Vagina (tissue), 2 donors: Measurements from ENCODE around the gene GOSR2. TPM values are rescaled to one million over a fixed set of nuclear protein-coding genes. Genes with fewer than 3 reads are reported as not detected.

ENCODE experiments used
- DNase-seq, 2 donors: peaks; one replicate each; pipeline ENCODE4 v3.0.0-alpha.2; 2017; ENCODE audit errors: extremely low spot score in 2 of 2
- H3K27ac ChIP-seq: fragments of 200-600 bp; sonication (generic); one replicate; pipeline ENCODE4 v1.5.1; 2019
- H3K27me3 ChIP-seq: fragments of 200-600 bp; sonication (generic); one replicate; pipeline ENCODE4 v1.5.1; 2019
- H3K36me3 ChIP-seq, 2 donors: fragments of 200-600 bp; sonication (generic); one replicate each; pipeline ENCODE4 v1.5.1; 2017 to 2019
- H3K4me1 ChIP-seq: fragments of 200-600 bp; sonication (generic); one replicate; pipeline ENCODE4 v1.5.1; 2019
- H3K4me3 ChIP-seq, 2 donors: fragments of 200-600 bp; sonication (generic); 1 replicate in 1 of 2; 2 replicates in 1 of 2; pipeline ENCODE4 v1.5.1; 2016 to 2019
- H3K9me3 ChIP-seq: fragments of 200-600 bp; sonication (generic); one replicate; pipeline ENCODE4 v1.5.1; 2019
- CTCF ChIP-seq, 3 experiments: fragments of 450-650 bp in 2 of 3; fragments of 200-600 bp in 1 of 3; sonication (generic) in 1 of 3; IDR thresholded peaks; one replicate each; pipeline ENCODE4 v1.5.1; 2017 to 2019; ENCODE audit warnings: antibody characterized with exemption in 3 of 3, mild to moderate bottlenecking in 2 of 3, moderate library complexity in 2 of 3
- POLR2A ChIP-seq, 2 donors: fragments of 450-650 bp; IDR thresholded peaks; one replicate each; pipeline ENCODE4 v1.6.1; 2017; ENCODE audit warnings: antibody characterized with exemption in 2 of 2, mild to moderate bottlenecking in 2 of 2, moderate library complexity in 2 of 2
- POLR2AphosphoS5 ChIP-seq, 2 donors: sonication (generic); formaldehyde crosslinking; IDR thresholded peaks; one replicate each; pipeline ENCODE4 v1.9.0; 2017; ENCODE audit warnings: antibody characterized with exemption in 2 of 2, mild to moderate bottlenecking in 2 of 2, low read depth in 1 of 2; ENCODE audit not compliant: insufficient read depth in 1 of 2
- intact Hi-C: fragments of 100-400 bp; cut with DNase I; formaldehyde crosslinking; loops from one replicate; pipeline ENCODE4 v1.15.1; 2023
- total RNA-seq: library from RNA; depleted of rRNA; stranded (reverse); fragments of >200 nt; gene quantifications from one replicate; pipeline ENCODE4 v1.2.3, GENCODE V29; 2016

Gene GOSR2
- total RNA-seq, 1 donor from 2014 or later, result 48.1 TPM

- no peak for DNase-seq
- no peaks in the 10 kb centered on the region for H3K36me3 ChIP-seq
- intact Hi-C loops, result no loop called here
- no peaks in the 10 kb centered on the region for H3K4me1 ChIP-seq
- no peak overlapping the region for H3K27ac ChIP-seq
- no peak for TF ChIP-seq POLR2AphosphoS5 (IDR thresholded peaks at IDR 0.05; ENCODE audit: insufficient read depth in 1 of 2, low read depth in 1 of 2)
- no peak for TF ChIP-seq CTCF (IDR thresholded peaks at IDR 0.05)
- no peak for TF ChIP-seq POLR2A (IDR thresholded peaks at IDR 0.05)
- no peaks in the 10 kb centered on the region for H3K27me3 ChIP-seq
- H3K9me3 ChIP-seq, result no peaks in the 10 kb centered on the region
- H3K4me3 ChIP-seq, result no peak overlapping the region
Observed at GRCh38 chr17:46876353-46876887, 46.5 kb upstream of the GOSR2 start.

GRCh38 chr17:46876926-46877325 lies 46.0 kb upstream of the GOSR2 start:
- intact Hi-C loops, result no loop called here
- H3K27ac ChIP-seq, result no peak overlapping the region
- no peaks in the 10 kb centered on the region for H3K9me3 ChIP-seq
- no peak overlapping the region for H3K4me3 ChIP-seq
- TF ChIP-seq CTCF (IDR thresholded peaks at IDR 0.05) (no peak), POLR2A (IDR thresholded peaks at IDR 0.05) (no peak), POLR2AphosphoS5 (IDR thresholded peaks at IDR 0.05; ENCODE audit: insufficient read depth in 1 of 2, low read depth in 1 of 2) (no peak)
- H3K36me3 ChIP-seq, result no peaks in the 10 kb centered on the region
- no peaks in the 10 kb centered on the region for H3K27me3 ChIP-seq
- H3K4me1 ChIP-seq, result no peaks in the 10 kb centered on the region
- DNase-seq, result no peak

GRCh38 chr17:46877466-46877865 lies 45.5 kb upstream of the GOSR2 start:
- H3K27me3 ChIP-seq, result no peaks in the 10 kb centered on the region
- intact Hi-C loops, result no loop called here

GRCh38 chr17:46878055-46878454 lies 44.9 kb upstream of the GOSR2 start:
- no peaks in the 10 kb centered on the region for H3K36me3 ChIP-seq
- no peaks in the 10 kb centered on the region for H3K27me3 ChIP-seq
- H3K4me1 ChIP-seq, result no peaks in the 10 kb centered on the region
- H3K4me3 ChIP-seq, result no peak overlapping the region
- no peak for TF ChIP-seq POLR2AphosphoS5 (IDR thresholded peaks at IDR 0.05; ENCODE audit: insufficient read depth in 1 of 2, low read depth in 1 of 2)
- no peak for DNase-seq
- intact Hi-C loops, result no loop called here
- no peaks in the 10 kb centered on the region for H3K9me3 ChIP-seq
- no peak overlapping the region for H3K27ac ChIP-seq

More at GRCh38 chr17:46877466-46877865, 45.5 kb upstream of the GOSR2 start:
- TF ChIP-seq POLR2AphosphoS5 (IDR thresholded peaks at IDR 0.05; ENCODE audit: insufficient read depth in 1 of 2, low read depth in 1 of 2) (no peak), CTCF (IDR thresholded peaks at IDR 0.05) (no peak), POLR2A (IDR thresholded peaks at IDR 0.05) (no peak)
- Histone ChIP-seq H3K4me3 (no peak overlapping the region), H3K9me3 (no peaks in the 10 kb centered on the region), H3K4me1 (no peaks in the 10 kb centered on the region), H3K27ac (no peak overlapping the region), H3K36me3 (no peaks in the 10 kb centered on the region)
- DNase-seq, result no peak

- Histone ChIP-seq H3K27ac (no peak overlapping the region), H3K27me3 (no peaks in the 10 kb centered on the region), H3K36me3 (no peaks in the 10 kb centered on the region), H3K4me1 (no peaks in the 10 kb centered on the region), H3K9me3 (no peaks in the 10 kb centered on the region), H3K4me3 (no peak overlapping the region)
- no peak for TF ChIP-seq POLR2A (IDR thresholded peaks at IDR 0.05)
- no peak for TF ChIP-seq CTCF (IDR thresholded peaks at IDR 0.05)
- TF ChIP-seq POLR2AphosphoS5 (IDR thresholded peaks at IDR 0.05; ENCODE audit: insufficient read depth in 1 of 2, low read depth in 1 of 2), result no peak
- DNase-seq, result no peak
- intact Hi-C loops, result no loop called here
Observed at GRCh38 chr17:46879101-46879500, 43.9 kb upstream of the GOSR2 start.
